OCI-LY1 (cell line): ENCODE data around the gene ANKRD24.

Experiments
- H2AFZ ChIP-seq: fragments of 200-600 bp; sonication (generic), shearing (Covaris generic); 2 replicates; pipeline ENCODE4 v1.6.0; 2014; ENCODE audit warnings: antibody characterized with exemption, mild to moderate bottlenecking, low read length
- H3F3A ChIP-seq: fragments of 200-600 bp; sonication (generic), shearing (Covaris generic); 2 replicates; pipeline ENCODE4 v1.6.0; 2014; ENCODE audit warnings: mild to moderate bottlenecking, antibody characterized with exemption, low read length, moderate library complexity; ENCODE audit not compliant: insufficient read depth
- H3K27ac ChIP-seq: fragments of 200-600 bp; sonication (generic); 2 replicates; pipeline ENCODE4 v1.5.1; 2014; ENCODE audit warnings: low read length, mixed run types, mild to moderate bottlenecking, low read depth; ENCODE audit not compliant: poor library complexity, severe bottlenecking
- H3K27me3 ChIP-seq: fragments of 200-600 bp; sonication (generic); 2 replicates; pipeline ENCODE4 v1.6.0; 2014; ENCODE audit warnings: antibody characterized with exemption, mild to moderate bottlenecking, low read length, moderate library complexity; ENCODE audit not compliant: insufficient read depth
- H3K36me3 ChIP-seq: fragments of 200-600 bp; sonication (generic); 2 replicates; pipeline ENCODE4 v1.6.1; 2014; ENCODE audit warnings: mild to moderate bottlenecking, antibody characterized with exemption, low read length, moderate library complexity, mixed read lengths; ENCODE audit not compliant: insufficient read depth
- H3K4me1 ChIP-seq: fragments of 200-600 bp; sonication (generic); 2 replicates; pipeline ENCODE4 v1.5.1; 2014; ENCODE audit warnings: mild to moderate bottlenecking, low read length, moderate library complexity; ENCODE audit not compliant: insufficient read depth, severe bottlenecking
- H3K4me2 ChIP-seq: fragments of 200-600 bp; sonication (generic), shearing (Covaris generic); 2 replicates; pipeline ENCODE4 v1.6.1; 2014; ENCODE audit warnings: low read length
- H3K4me3 ChIP-seq: fragments of 200-600 bp; sonication (generic); 2 replicates; pipeline ENCODE4 v1.5.1; 2014; ENCODE audit warnings: low read length, low read depth, mild to moderate bottlenecking, mixed read lengths; ENCODE audit not compliant: poor library complexity, severe bottlenecking
- H3K79me2 ChIP-seq: fragments of 200-600 bp; shearing (Covaris generic); 2 replicates; pipeline ENCODE4 v1.6.1; 2016; ENCODE audit warnings: mixed run types, low read length, mixed read lengths; ENCODE audit not compliant: insufficient read depth
- H3K9ac ChIP-seq: fragments of 200-600 bp; sonication (generic), shearing (Covaris generic); 2 replicates; pipeline ENCODE4 v1.6.1; 2014; ENCODE audit warnings: mild to moderate bottlenecking, low read length, mixed read lengths
- H3K9me2 ChIP-seq: fragments of 200-600 bp; sonication (generic), shearing (Covaris generic); 2 replicates; pipeline ENCODE4 v1.6.1; 2014; ENCODE audit warnings: low read depth, mild to moderate bottlenecking, low read length, mixed read lengths
- H3K9me3 ChIP-seq: fragments of 200-600 bp; shearing (Covaris generic); 2 replicates; pipeline ENCODE4 v1.6.1; 2014; ENCODE audit warnings: low read length, mixed read lengths
- H4K20me1 ChIP-seq: fragments of 200-600 bp; sonication (generic), shearing (Covaris generic); 2 replicates; pipeline ENCODE4 v1.6.0; 2016; ENCODE audit warnings: mild to moderate bottlenecking, low read length; ENCODE audit not compliant: insufficient read depth
- CTCF ChIP-seq: fragments of 200-600 bp; sonication (generic), shearing (Covaris generic); IDR thresholded peaks from 2 replicates; pipeline ENCODE4 v1.5.1; 2017; ENCODE audit warnings: mild to moderate bottlenecking, antibody characterized with exemption, low read length, moderate library complexity, mixed read lengths
- EZH2 ChIP-seq: fragments of 200-600 bp; sonication (generic), shearing (Covaris generic); IDR thresholded peaks from 2 replicates; pipeline ENCODE4 v1.8.0; 2017; ENCODE audit warnings: borderline replicate concordance, mixed run types, mild to moderate bottlenecking, antibody characterized with exemption, low read length, moderate library complexity, mixed read lengths

Gene ANKRD24

GRCh38 chr19:4144666-4145249, 37.7 kb upstream of the ANKRD24 start:
- Histone ChIP-seq H3K36me3 (no peaks in the 10 kb centered on the region), H3K27me3 (no peaks in the 10 kb centered on the region), H3K27ac (no peak overlapping the region), H3K4me2 (no peak overlapping the region), H3K4me1 (peaks cover 10% of the 10 kb centered on the region), H2AFZ (no peak overlapping the region), H3K9ac (no peak overlapping the region), H3K4me3 (no peak overlapping the region), H3K79me2 (no peaks in the 10 kb centered on the region), H3K9me2 (no peaks in the 10 kb centered on the region), H3F3A (no peaks in the 10 kb centered on the region), H3K9me3 (no peaks in the 10 kb centered on the region), H4K20me1 (no peaks in the 10 kb centered on the region)
- TF ChIP-seq EZH2, result no peak
- no peak for TF ChIP-seq CTCF

GRCh38 chr19:4149518-4150288, 32.8 kb upstream of the ANKRD24 start:
- no peaks in the 10 kb centered on the region for H4K20me1 ChIP-seq
- H3K9me3 ChIP-seq, result no peaks in the 10 kb centered on the region
- H3K9ac ChIP-seq, result no peak overlapping the region
- H3K4me1 ChIP-seq, result no peaks in the 10 kb centered on the region
- H3F3A ChIP-seq, result no peaks in the 10 kb centered on the region
- H3K4me3 ChIP-seq, result no peak overlapping the region
- no peak overlapping the region for H2AFZ ChIP-seq
- H3K27me3 ChIP-seq, result no peaks in the 10 kb centered on the region
- no peak overlapping the region for H3K4me2 ChIP-seq
- no peak overlapping the region for H3K27ac ChIP-seq
- H3K36me3 ChIP-seq, result no peaks in the 10 kb centered on the region
- H3K79me2 ChIP-seq, result no peaks in the 10 kb centered on the region
- no peaks in the 10 kb centered on the region for H3K9me2 ChIP-seq
- no peak for TF ChIP-seq EZH2
- TF ChIP-seq CTCF, result no peak

- Histone ChIP-seq H3K27ac (no peak overlapping the region), H2AFZ (no peak overlapping the region), H3F3A (no peaks in the 10 kb centered on the region), H3K9me3 (no peaks in the 10 kb centered on the region), H3K27me3 (no peaks in the 10 kb centered on the region), H3K36me3 (no peaks in the 10 kb centered on the region), H3K9me2 (no peaks in the 10 kb centered on the region), H3K4me3 (no peak overlapping the region), H3K79me2 (no peaks in the 10 kb centered on the region), H3K4me2 (no peak overlapping the region), H3K4me1 (no peaks in the 10 kb centered on the region), H3K9ac (no peak overlapping the region), H4K20me1 (no peaks in the 10 kb centered on the region)
- TF ChIP-seq EZH2 (no peak), CTCF (no peak)
These were observed 30.9 kb upstream of the ANKRD24 start for GRCh38 chr19:4151623-4152022.
